Measurements from ENCODE around the gene TRPV6.

The TRPV6 gene

DNA sequence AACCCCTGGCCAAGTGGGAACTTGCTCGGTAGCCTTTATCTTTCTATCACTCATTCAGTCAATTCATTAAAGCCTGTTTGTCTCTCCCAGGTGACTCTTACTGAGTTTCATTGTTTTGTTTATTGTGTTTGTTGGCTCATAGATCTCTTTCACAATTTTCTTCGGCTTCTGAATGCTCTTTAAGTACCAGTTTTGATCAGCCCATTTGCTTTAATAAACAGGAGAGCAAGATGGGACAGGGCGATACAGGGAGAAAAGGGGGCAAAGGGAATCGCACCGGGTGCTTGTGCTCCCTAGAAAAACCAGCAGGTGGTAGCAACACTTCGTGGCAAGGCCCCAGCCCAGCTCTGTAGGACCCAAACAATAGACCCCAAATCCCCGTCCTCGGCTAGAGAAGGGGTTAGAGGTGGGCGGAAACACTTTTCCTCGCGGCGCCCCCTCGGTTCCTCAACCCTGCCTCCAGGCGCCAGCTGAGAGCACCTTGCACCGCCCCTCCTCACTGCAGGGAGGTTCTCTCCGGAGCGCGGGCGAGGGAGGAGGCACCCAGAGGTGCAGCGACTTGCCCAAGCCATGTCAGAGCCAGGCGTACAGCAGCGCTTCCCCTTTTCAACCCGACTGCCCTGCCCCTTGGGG lies 31.7 kb downstream of the TRPV6 start:
- no peak for DNase-seq (ENCODE audit: low read depth, low spot score)

DNA sequence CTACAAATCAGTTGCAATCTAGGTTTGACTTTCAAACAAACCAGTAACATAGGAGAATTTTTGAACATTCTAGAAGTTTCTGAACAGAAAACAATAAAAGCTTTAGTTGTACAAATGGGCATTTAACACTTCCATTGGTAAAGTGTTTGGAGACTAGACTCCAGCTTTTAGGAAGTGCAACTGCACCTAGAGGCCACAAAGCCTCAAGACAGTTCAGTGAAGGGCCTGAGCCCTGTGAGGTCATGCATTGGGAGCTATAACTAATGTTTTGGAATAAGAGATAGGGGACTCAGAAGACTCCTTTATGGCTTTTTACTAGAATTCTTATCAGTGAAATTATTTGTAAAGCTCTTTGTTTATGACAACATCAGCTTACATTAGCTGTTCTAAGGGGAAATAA lies 33.6 kb downstream of the TRPV6 start:
- no peak for DNase-seq (ENCODE audit: low read depth, low spot score)

DNA sequence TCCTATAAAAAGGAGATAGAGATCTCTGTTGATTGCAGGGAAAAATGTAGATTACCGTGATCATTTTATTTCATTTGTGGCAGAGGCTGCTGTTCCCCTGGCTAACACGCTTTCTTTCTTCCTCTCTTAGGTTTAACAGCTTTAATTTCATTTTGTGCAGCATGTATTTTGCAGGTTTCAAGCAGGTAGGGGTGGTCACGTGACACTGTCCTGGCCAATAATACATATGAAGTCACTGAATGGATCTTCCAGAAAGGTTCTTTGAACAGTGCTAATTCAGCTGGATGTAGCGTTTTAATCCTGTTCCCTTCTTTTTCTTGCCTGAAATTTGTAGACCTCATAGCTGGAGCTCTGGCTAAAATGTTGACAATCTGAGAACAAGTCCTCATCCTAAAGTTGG lies 34.3 kb downstream of the TRPV6 start:
- DNase-seq (ENCODE audit: low read depth, low spot score) = no peak

DNA sequence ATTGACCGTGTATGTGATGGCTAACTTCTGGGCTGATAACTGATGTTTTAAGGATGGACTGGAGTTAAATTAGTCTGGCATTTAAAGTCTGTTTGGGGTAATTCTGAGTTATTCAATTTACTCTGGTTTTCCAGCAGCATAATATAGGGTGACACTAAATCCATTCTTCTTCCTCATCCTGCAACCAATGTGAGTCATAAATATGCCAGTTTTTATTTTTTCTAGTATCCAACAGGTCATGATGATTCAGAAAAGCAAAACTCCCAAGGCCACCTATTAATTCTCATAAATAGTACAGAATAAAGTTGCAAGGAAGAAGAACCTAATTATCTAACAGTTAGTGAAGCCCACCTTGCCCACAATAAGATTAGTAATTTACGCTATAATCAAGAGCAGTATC lies 38.2 kb downstream of the TRPV6 start:
- DNase-seq (ENCODE audit: low read depth, low spot score) = no peak

DNA sequence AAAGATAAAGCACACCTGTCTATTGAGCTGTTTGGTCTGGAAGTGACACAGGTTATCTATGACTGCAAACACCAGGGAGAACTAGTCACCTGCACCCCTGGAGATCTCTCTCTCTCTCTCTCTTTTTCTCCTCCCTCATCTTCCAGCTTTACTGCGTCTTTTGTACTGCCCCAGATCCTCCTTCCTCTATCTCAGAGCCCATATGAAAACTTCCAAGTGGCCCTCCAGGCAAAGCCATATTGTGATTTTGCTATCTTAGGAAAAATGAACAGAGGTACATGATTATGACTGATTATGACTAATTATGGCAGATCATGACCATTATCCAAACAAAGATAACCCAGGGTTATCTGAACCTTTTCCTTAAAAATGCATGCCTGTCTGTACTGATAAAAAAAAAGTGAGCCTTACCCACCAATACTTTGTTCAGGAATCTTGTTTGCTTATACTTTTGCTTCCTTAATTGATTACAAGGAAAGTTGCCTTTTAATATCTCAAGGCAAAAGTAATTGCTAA lies 43.2 kb downstream of the TRPV6 start:
- no peak for DNase-seq (ENCODE audit: low read depth, low spot score)

DNA sequence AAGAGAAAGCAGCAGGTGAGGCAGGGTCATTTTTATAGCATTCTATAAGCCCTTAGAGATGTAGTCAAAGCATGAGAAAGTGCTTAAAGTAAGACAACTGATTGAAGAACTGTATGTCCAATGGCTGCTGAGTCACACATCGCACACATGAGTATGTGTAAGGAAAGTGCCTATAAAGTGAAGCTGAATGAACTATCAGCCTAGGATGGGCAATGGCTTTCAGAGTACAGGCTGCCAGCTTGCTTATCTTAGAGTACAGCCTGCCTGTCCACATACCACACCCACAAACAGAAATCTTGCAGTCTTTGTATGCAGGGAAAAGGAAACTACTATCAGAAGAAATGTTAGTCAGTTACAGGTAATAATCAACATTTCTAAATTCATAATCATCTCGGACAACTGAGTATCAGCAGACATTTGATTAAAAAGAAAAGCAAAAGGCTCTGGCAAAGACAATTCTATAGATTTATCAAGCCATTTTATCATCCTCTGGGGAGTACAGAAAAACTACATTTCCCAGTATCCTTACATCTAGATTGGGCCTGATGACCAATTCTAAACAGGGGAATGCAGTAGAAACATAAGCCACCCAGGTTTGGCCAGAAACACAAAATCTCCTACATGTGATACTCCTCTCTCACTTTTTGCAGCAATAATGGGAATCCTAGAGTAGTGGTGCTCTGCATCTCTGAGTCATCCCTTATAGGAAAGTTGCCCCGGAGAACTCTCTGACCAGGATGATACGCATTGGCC lies 46.9 kb downstream of the TRPV6 start:
- no peak for DNase-seq (ENCODE audit: low read depth, low spot score)

DNA sequence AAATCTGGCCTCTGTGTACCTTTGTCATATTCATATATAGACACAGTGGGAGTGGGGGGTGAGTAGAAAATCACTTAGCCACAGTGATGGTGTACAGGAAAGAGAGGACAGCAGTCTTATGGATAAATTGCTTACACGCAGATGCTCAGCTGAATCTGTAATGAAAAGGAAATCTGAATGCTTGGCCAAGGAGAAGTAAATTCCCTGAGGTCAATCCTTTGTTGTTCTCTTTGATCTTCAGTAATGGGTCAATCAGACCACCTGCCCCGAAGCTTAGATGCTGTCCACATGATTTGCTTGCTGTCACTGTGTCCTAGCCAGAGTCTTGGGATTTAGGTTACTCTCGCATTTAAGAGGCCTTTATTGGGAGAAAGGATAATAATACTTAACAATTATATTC lies 49.1 kb downstream of the TRPV6 start:
- no peak for DNase-seq (ENCODE audit: low read depth, low spot score)

DNA sequence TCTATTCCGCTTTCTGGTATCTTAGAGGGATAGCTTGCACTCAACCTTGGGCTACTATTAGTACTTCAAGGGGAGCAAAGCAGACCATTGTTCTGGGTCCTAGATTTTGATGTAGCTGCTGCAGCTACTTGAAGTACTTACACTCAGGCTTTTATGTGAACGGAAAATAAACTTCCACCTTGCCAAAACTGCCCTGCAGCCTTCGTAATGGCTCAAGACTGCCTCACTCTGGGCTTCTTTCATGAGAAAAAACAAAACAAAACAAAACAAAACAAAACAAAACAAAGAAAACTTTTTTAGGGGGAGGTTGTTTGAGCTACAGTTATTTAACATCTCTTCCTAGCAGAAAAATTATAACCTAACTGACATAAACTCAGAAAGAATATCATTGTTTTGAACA lies 50.1 kb downstream of the TRPV6 start:
- DNase-seq (ENCODE audit: low read depth, low spot score) = no peak

DNA sequence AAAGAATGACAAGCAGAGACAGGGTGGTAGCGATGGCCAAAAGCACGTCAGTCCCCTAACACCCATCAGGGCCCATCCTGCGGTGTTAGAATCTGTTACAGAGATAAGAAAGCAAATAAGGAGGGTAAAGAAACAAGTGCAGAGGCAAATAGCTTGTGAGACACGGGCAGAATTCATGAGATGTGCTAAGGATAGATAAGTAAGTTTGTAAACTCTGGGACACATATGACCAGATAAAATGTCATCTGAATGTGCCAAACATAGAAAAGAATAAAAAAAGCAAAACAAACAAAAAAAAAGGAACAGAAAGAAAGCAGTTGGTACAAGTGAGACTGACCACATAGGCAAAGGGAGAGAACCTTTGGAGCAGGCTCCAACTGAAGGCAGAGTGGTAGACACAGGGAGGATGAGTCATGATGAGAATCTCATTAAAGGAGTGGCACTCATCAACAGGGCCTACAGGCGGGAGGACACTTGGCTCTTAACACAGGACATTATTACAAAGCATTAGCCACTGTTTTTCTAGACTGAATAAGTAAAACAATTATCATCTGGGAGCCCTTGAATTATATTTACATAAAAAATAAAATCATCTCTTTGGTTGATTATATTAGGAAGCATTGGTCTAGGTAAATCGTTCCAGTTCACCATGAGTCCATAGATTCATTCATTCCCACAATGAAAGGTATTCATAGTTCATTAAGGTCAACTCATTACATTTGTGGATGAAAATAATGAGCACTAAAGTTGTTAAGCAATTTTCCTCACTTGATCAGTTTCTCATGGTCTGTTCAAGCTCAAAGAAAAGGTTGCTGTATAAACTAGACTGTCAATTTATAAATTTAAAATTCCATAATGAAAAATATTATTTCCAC lies 52.1 kb downstream of the TRPV6 start:
- DNase-seq (ENCODE audit: low read depth, low spot score) = no peak

DNA sequence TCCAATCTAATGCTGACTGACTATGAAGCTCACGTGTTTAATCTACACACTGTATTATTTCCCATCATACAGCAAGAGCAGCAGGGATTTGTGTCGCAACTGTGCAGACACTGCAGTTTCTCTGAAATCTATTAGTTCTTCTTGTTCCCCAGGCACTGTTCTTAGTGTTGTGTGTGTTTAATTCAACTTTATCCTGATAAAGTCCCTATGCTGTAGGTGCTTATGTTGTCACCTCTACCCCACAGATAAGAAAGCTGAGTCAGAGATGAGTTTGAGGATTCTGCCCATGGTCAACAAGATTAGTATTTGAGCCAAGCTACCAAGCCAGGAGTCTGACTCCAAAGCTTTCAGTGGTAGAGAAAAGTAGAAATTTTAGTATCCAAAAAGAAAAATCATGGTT lies 53.1 kb downstream of the TRPV6 start:
- no peak for DNase-seq (ENCODE audit: low read depth, low spot score)

DNA sequence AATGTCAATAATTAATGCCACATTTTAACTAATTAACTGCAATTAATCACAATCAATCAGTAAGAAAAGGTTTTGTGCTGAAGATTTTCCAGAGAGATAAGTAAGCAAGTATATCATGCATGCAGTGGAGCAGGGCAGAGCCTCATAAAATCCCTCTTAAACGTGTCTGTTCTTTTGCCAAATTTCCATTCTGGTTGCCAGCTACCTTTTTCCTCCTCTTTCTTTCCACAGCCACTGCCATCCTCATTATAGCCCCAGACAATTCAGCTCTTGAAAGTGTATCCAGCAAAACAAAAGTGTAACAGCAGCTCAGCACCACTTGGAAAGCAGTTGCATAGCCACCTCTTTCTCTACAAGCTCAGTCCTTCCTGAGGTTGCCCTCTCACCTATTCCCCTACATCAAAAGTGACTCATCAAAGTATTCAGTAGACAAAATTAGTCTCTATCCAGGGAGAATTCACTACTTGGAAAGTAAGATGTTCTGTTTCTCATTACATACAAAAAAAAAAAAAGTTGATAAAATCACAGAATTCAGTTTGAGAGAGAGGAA lies 57.5 kb downstream of the TRPV6 start:
- no peak for DNase-seq (ENCODE audit: low read depth, low spot score)

DNA sequence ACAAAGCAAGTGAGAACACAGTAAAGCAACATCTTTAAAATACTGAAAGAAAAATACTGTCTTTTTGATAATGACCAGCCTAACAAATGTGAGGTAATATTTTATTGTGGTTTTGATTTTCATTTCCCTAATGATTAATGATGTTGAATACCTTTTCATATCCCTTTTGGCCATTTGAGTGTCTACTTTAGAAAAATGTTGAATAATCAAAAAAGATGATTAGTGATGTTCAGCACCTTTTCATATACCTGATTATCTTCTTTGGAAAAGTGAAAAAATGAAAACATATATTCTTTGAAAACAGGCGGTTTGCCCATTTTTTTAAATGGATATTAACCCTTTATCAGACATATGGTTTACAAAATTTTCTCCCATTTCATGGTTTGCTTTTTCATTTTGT lies 62.8 kb downstream of the TRPV6 start:
- no peak for DNase-seq (ENCODE audit: low read depth, low spot score)
